Fibroblast of mammary gland (primary cell): Measurements from ENCODE around the gene BEST2.
A peak's percentile ranks its signal among the peaks of the same experiment; 100 is the strongest.

Experiments
- DNase-seq: peaks from one replicate; pipeline ENCODE4 v3.0.0-alpha.2; 2010; ENCODE audit warnings: low read depth
- H3K4me3 ChIP-seq: 2 replicates; pipeline ENCODE4 v1.5.1; 2011; ENCODE audit warnings: low read depth, mild to moderate bottlenecking, low read length, moderate library complexity; ENCODE audit not compliant: control insufficient read depth
- TF ChIP-seq, protein P1 (sequence below): conservative IDR thresholded peaks from 2 replicates; pipeline ENCODE4 v1.5.1; 2011; ENCODE audit warnings: low read depth, low read length, inconsistent platforms; ENCODE audit not compliant: control insufficient read depth, insufficient read depth

The BEST2 gene

GRCh38 chr19:12770922-12771321 lies 19.3 kb downstream of the BEST2 start:
- H3K4me3 ChIP-seq: no peak overlapping the region
- DNase-seq: no peak
- TF ChIP-seq, protein P1, sequence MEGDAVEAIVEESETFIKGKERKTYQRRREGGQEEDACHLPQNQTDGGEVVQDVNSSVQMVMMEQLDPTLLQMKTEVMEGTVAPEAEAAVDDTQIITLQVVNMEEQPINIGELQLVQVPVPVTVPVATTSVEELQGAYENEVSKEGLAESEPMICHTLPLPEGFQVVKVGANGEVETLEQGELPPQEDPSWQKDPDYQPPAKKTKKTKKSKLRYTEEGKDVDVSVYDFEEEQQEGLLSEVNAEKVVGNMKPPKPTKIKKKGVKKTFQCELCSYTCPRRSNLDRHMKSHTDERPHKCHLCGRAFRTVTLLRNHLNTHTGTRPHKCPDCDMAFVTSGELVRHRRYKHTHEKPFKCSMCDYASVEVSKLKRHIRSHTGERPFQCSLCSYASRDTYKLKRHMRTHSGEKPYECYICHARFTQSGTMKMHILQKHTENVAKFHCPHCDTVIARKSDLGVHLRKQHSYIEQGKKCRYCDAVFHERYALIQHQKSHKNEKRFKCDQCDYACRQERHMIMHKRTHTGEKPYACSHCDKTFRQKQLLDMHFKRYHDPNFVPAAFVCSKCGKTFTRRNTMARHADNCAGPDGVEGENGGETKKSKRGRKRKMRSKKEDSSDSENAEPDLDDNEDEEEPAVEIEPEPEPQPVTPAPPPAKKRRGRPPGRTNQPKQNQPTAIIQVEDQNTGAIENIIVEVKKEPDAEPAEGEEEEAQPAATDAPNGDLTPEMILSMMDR: no peak

- H3K4me3 ChIP-seq: no peak overlapping the region
- DNase-seq: no peak
- TF ChIP-seq, protein P1: no peak
Measured at GRCh38 chr19:12772323-12772722, 20.7 kb downstream of the BEST2 start.

GRCh38 chr19:12773571-12773970 lies 22.0 kb downstream of the BEST2 start:
- peak; percentile 50 for DNase-seq
- TF ChIP-seq, protein P1: peak; percentile 48
- H3K4me3 ChIP-seq: no peak overlapping the region

DNA sequence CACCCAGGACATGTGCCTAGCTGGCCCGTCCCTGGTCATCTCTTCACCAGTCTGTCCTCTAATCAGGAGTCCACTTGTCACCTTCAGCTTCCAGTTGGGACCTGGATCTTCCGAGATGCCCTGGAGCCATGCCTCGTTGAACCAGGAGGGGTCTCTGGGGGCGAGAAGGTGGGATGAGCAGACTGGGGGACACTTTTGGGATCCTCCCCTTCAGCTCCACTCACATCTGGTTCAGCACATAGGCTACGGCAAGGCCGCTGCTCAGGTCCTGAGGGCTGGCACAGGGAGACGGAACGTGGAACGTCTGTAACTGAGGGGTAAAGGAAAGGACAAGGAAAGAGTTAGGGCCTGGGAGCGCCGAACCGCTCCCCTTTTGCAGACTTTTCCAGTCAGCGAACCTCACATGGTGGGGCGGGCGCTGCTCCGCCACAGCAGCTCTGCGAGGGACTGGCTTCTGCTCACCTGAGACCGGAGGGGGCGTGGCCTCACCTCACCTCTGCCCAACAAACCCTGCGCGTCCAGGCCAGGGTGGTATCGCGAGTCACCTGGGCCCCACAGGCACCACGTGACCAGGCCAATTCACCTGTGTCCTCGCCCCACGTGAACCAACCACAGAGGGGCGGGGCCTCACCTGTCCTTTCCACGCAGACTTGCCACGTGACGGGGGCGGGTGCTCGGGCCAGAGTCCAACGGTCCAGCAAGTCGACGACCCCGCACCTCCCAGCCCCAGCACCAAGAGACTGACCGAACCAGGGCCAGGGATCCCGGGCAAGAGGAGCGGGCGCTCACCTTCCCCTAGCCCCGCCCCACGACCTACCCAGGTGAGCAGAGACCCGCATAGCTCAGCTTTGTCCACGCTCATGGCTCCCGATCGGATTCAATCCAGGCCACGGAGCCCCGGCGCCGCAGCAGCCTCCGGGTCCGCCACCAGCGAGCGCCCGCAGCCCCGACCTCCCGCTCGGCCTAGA lies 23.3 kb downstream of the BEST2 start, which contains the start of gene HOOK2:
TSS of gene HOOK2 (minus strand) at position 965 of the 968 bp plus-strand sequence. CDS start at position 862, 103 bp downstream.
- H3K4me3 ChIP-seq: peak within 1 kb of the TSS; percentile 68
- no peak for DNase-seq
- TF ChIP-seq, protein P1: no peak

- DNase-seq: peak; percentile 74
- peak overlapping the region; percentile 71 for H3K4me3 ChIP-seq
- TF ChIP-seq, protein P1: peak; percentile 72
Measured at GRCh38 chr19:12777217-12778016, 25.8 kb downstream of the BEST2 start.

DNA sequence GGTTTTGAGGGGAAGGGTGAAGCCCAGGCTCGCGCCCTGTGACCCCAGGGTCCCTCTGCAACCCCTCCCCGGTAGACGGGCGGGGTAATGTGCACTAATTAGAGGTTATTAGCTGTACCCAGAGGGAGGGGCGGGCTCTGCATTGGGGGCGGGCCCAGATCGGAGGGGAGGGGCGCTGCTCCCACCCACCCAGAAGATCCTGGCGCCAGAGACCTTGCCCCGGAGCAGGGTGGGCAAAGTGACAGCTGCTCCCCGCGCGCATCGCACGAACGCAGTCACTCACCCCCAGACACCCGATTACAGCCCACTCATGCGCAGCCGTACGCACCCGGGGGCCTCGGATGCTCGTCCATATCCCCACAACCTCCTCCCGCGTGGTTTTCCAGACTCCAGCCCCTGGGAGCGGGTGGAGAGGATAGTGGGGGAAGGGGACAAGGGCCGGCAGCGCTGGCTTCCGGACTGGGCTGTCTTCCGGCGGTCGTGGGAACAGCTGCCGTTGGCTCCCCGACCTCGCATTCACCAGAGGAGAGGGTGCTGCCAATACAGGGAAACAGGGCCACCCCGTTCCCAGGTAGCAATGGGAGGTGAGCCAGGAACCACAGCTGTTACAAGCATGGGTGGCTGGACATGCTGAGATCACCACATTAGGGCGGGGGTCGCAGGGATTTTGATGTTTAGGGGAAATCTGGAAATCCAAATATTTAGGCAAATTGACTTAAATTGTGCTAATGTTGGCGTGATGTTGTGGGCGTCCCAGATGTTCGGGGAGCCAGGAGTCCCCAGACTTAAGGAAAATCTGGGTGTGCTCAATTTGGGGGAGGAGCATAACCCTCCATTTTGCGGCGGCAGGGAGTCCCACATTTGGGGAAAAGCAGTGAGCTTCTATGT lies 26.7 kb downstream of the BEST2 start:
- TF ChIP-seq, protein P1: no peak
- peak; percentile 76 for DNase-seq
- H3K4me3 ChIP-seq: peak overlapping the region; percentile 71
